Gastroesophageal sphincter (tissue), 4 donors: ENCODE measurements around the gene DSCAML1. TPM values are rescaled to one million over a fixed set of nuclear protein-coding genes. Genes with fewer than 3 reads are reported as not detected.

ENCODE experiments used
- ATAC-seq: fragments of 150-250 bp; one replicate; pipeline ENCODE4 v1.9.1; 2016; ENCODE audit warnings: mild to moderate bottlenecking, moderate library complexity
- H3K27ac ChIP-seq, 4 donors: fragments of 200-600 bp; sonication (generic) in 3 of 4; 1 replicate in 3 of 4; 2 replicates in 1 of 4; pipeline ENCODE4 v1.5.1; 2016 to 2019
- H3K27me3 ChIP-seq: fragments of 200-600 bp; sonication (generic); one replicate; pipeline ENCODE4 v1.5.1; 2019
- H3K36me3 ChIP-seq, 2 donors: fragments of 200-600 bp; sonication (generic); one replicate each; pipeline ENCODE4 v1.5.1; 2019; ENCODE audit warnings: control low read depth in 1 of 2
- H3K4me1 ChIP-seq, 3 donors: fragments of 200-600 bp; sonication (generic); 1 replicate in 2 of 3; 2 replicates in 1 of 3; pipeline ENCODE4 v1.5.1; 2016 to 2019; ENCODE audit warnings: control low read depth in 2 of 3
- H3K4me3 ChIP-seq, 2 donors: fragments of 200-600 bp; sonication (generic); one replicate each; pipeline ENCODE4 v1.5.1; 2019; ENCODE audit warnings: mild to moderate bottlenecking in 1 of 2, moderate library complexity in 1 of 2
- H3K9me3 ChIP-seq, 3 donors: fragments of 200-600 bp; sonication (generic); one replicate each; pipeline ENCODE4 v1.5.1; 2017 to 2019; ENCODE audit warnings: control low read depth in 2 of 3
- EP300 ChIP-seq: sonication (generic); formaldehyde crosslinking; IDR thresholded peaks from one replicate; pipeline ENCODE4 v1.6.1; 2017; ENCODE audit warnings: antibody characterized with exemption, mild to moderate bottlenecking
- POLR2A ChIP-seq, 2 donors: fragments of 450-650 bp; IDR thresholded peaks; one replicate each; pipeline ENCODE4 v1.6.1; 2017; ENCODE audit warnings: antibody characterized with exemption in 2 of 2, mild to moderate bottlenecking in 2 of 2, moderate library complexity in 1 of 2
- POLR2AphosphoS5 ChIP-seq: sonication (generic); formaldehyde crosslinking; IDR thresholded peaks from one replicate; pipeline ENCODE4 v1.6.1; 2017; ENCODE audit warnings: antibody characterized with exemption
- WGBS, 2 donors: methylation state at CpG; one replicate each; pipeline ENCODE4 v1.1.5; 2018; ENCODE audit warnings: low coverage in 1 of 2; 5-methylcytosine and 5-hydroxymethylcytosine counted together
- total RNA-seq, 4 donors: library from RNA; depleted of rRNA; stranded (reverse); fragments of >200 nt; gene quantifications; one replicate each; pipeline ENCODE4 v1.1.0, GENCODE V29; 2016
- TF ChIP-seq, protein P1 (sequence below), 4 experiments: fragments of 200-600 bp in 2 of 4; fragments of 450-650 bp in 2 of 4; sonication (generic) in 1 of 4; IDR thresholded peaks; one replicate each; pipeline ENCODE4 v1.5.1; 2017 to 2019; ENCODE audit warnings: antibody characterized with exemption in 4 of 4, mild to moderate bottlenecking in 2 of 4, moderate library complexity in 2 of 4

The DSCAML1 gene
- total RNA-seq, 4 donors from 2014 or later, result 0.35 to 2.5 (median 0.73) TPM

DNA sequence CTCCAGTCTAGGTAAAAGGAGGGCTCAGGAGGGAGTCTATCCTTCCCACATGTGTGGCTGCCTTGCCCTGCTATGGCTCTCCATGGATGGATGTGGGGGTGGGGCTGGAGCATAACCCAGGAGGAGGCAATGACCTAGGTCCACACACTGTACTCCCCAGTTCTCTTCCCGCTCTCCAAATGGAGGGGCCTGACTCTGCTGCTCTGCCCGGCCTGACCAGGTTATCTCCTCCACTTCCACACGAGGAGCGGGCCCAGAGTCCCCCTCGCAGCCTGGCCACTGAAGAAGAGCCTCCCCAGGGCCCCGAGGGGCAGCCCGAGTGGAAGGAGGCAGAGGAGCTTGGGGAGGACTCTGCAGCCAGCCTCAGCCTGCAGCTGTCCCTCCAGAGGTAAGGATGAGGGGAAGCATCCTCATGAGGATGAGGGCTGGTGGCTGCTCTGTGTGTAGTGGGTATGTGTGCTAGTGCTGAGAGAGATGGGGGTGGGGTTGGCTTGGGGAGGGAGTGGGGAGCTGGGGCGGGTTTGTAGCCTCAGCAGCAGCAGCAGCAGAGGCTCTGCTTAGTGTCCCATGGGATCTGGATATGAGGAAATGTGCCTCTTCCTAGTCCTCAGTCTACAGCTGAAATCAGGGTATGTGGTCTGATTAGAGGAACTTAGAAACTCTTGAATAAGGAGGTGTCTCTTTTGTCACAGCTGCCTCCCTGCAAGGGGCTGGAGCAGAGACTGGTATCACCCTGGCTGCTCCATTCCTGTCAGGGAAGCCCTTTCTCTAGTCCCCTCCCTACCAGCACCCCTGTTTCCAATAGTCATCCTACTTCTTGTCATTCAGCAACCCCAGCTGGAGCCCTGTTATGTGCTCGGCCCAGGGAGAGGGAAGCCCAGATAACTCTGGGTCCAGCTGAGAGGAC, 415.3 kb downstream of the DSCAML1 start:
- no peak overlapping the region for H3K27ac ChIP-seq
- H3K4me1 ChIP-seq, result no peaks in the 10 kb centered on the region
- no peak overlapping the region for H3K4me3 ChIP-seq
- WGBS, 2 donors, result no CpG with 5 or more reads among the region's 9 CpGs
- no peak for TF ChIP-seq POLR2AphosphoS5
- TF ChIP-seq POLR2A (IDR thresholded peaks at IDR 0.05), result no peak
- peaks cover 0 to 96% of the 10 kb centered on the region in 2 donors for H3K36me3 ChIP-seq
- H3K27me3 ChIP-seq, result no peaks in the 10 kb centered on the region
- H3K9me3 ChIP-seq, result no peaks in the 10 kb centered on the region
- ATAC-seq, result no peak

DNA sequence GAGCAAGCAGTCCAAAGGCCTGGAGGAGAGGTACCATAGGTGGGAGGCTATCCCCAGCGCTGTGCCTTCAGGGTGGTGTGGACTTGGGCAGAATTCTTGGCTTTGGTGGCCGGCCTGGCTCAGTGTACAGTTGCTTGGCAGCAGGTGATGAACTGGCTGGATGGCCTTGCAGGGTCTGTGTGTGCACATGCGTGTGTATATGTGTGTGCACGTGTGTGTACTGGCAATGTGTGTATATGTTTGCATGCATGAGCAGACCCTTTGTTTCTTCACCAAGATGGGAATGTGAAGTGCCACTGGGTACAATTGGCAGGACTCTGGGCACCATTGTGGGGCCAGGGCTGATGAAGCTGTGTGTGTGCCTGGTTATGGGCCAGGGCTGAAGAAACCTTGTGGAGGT, 416.3 kb downstream of the DSCAML1 start:
- Histone ChIP-seq H3K4me3 (no peak overlapping the region), H3K27me3 (no peaks in the 10 kb centered on the region), H3K4me1 (no peaks in the 10 kb centered on the region), H3K36me3 (peaks cover 0 to 96% of the 10 kb centered on the region in 2 donors), H3K9me3 (no peaks in the 10 kb centered on the region), H3K27ac (no peak overlapping the region)
- no peak for TF ChIP-seq POLR2AphosphoS5
- TF ChIP-seq, protein P1, sequence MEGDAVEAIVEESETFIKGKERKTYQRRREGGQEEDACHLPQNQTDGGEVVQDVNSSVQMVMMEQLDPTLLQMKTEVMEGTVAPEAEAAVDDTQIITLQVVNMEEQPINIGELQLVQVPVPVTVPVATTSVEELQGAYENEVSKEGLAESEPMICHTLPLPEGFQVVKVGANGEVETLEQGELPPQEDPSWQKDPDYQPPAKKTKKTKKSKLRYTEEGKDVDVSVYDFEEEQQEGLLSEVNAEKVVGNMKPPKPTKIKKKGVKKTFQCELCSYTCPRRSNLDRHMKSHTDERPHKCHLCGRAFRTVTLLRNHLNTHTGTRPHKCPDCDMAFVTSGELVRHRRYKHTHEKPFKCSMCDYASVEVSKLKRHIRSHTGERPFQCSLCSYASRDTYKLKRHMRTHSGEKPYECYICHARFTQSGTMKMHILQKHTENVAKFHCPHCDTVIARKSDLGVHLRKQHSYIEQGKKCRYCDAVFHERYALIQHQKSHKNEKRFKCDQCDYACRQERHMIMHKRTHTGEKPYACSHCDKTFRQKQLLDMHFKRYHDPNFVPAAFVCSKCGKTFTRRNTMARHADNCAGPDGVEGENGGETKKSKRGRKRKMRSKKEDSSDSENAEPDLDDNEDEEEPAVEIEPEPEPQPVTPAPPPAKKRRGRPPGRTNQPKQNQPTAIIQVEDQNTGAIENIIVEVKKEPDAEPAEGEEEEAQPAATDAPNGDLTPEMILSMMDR (IDR thresholded peaks at IDR 0.05), result no peak
- TF ChIP-seq POLR2A (IDR thresholded peaks at IDR 0.05), result no peak
- no peak for TF ChIP-seq EP300
- whole genome bisulfite sequencing, 2 donors, result 100% methylated on average over 1 of the region's 4 CpGs; no CpG with 5 or more reads in 1 of the 2 donors
- ATAC-seq, result no peak

DNA sequence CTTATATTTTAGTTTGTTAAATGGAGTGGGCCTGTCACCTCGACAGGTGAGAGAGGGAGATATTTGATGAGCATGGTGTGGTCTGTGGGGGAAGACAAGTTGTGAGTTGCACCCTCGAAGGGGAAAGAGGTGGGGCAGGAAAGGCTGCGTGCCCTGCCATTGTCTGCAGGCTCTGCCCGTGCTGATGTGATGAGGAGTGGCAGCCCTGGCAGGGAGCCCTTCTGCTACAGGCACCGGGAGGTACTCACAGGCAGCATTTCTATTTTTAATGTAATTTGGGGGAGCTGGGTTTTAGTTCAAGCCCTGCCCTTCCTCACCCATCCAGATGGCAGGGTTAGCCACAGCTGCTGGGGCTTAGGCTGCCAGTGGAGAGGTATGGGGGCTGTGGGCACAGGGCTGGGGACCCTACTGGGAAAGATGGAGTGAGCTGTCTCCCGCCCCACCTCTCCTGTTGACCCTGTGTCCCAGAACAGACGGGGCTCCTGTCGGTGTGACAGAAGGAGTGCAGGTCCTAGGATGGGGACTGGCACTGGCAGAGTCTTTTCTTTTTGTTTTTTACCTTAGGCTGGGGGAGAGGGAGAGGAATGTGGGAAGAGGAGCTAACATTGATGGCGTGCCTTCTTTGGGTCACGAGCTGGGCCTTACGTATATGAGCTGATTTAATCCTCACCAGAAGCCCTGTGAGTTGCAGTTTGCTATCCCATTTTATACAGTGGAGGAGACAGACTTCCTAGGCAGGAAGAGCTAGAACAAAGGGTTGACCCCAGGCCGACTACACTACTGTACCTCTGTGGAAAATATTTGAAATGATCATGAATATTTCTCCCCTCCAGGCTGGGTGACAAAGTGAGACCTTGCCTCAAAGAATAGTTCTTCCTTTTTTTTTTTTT, 417.8 kb downstream of the DSCAML1 start:
- H3K4me3 ChIP-seq, result no peak overlapping the region
- no peaks in the 10 kb centered on the region for H3K9me3 ChIP-seq
- TF ChIP-seq POLR2A (IDR thresholded peaks at IDR 0.05) (no peak), EP300 (no peak), POLR2AphosphoS5 (no peak)
- TF ChIP-seq, protein P1 (IDR thresholded peaks at IDR 0.05), result no peak
- no peaks in the 10 kb centered on the region for H3K27me3 ChIP-seq
- WGBS, 2 donors, result 64 to 83% methylated on average over 2 to 11 of the region's 12 CpGs
- no peak overlapping the region for H3K27ac ChIP-seq
- ATAC-seq, result no peak
- H3K36me3 ChIP-seq, result peaks cover 0 to 96% of the 10 kb centered on the region in 2 donors
- no peaks in the 10 kb centered on the region for H3K4me1 ChIP-seq

Other genes with a start within 250 kb of the DSCAML1 start
- 1 to 10 TPM in 2 of 4 donors, under 1 TPM in 2; 0.50 to 3.0 (median 1.2) TPM for gene FXYD2, start 27.5 kb upstream of the DSCAML1 start, total RNA-seq
- 10 to 100 TPM; 28.6 to 76.7 (median 74.4) TPM for gene FXYD6, start 79.4 kb upstream of the DSCAML1 start, total RNA-seq
- under 1 TPM in 3 of 4 donors, not detected in 1; 0.13 to 0.67 (median 0.31) TPM for gene TMPRSS13, start 132.2 kb upstream of the DSCAML1 start, total RNA-seq
- gene IL10RA, start 189.2 kb upstream of the DSCAML1 start, total RNA-seq, result 10 to 100 TPM; 16.7 to 37.3 (median 24.3) TPM